Ishikawa (cell line): ENCODE data around the gene PHF2.

Experiments used
- CEBPB ChIP-seq: IDR thresholded peaks from 2 replicates; pipeline ENCODE4 v1.6.1; 2012
- CREB1 ChIP-seq: IDR thresholded peaks from 2 replicates; pipeline ENCODE4 v1.6.1; 2012; ENCODE audit warnings: low read depth
- EGR1 ChIP-seq: IDR thresholded peaks from 2 replicates; pipeline ENCODE4 v1.6.1; 2012
- EP300 ChIP-seq: IDR thresholded peaks from 2 replicates; pipeline ENCODE4 v1.6.1; 2012; ENCODE audit warnings: borderline replicate concordance
- FOXM1 ChIP-seq: IDR thresholded peaks from 2 replicates; pipeline ENCODE4 v1.6.1; 2012; ENCODE audit warnings: low read depth, borderline replicate concordance
- MAX ChIP-seq: IDR thresholded peaks from 2 replicates; pipeline ENCODE4 v1.6.1; 2012
- NFIC ChIP-seq: IDR thresholded peaks from 2 replicates; pipeline ENCODE4 v1.6.1; 2012
- RAD21 ChIP-seq: IDR thresholded peaks from 2 replicates; pipeline ENCODE4 v1.6.1; 2012; ENCODE audit warnings: low read depth
- REST ChIP-seq: IDR thresholded peaks from 2 replicates; pipeline ENCODE4 v1.6.1; 2012; ENCODE audit warnings: low read depth, mild to moderate bottlenecking
- TAF1 ChIP-seq: IDR thresholded peaks from 2 replicates; pipeline ENCODE4 v1.6.1; 2012; ENCODE audit warnings: low read depth, mild to moderate bottlenecking
- TCF12 ChIP-seq: IDR thresholded peaks from 2 replicates; pipeline ENCODE4 v1.6.1; 2012; ENCODE audit warnings: low read depth
- TEAD4 ChIP-seq: IDR thresholded peaks from 2 replicates; pipeline ENCODE4 v1.6.1; 2012
- USF1 ChIP-seq: IDR thresholded peaks from 2 replicates; pipeline ENCODE4 v1.6.1; 2012
- YY1 ChIP-seq: IDR thresholded peaks from 2 replicates; pipeline ENCODE4 v1.6.1; 2012; ENCODE audit warnings: low read depth
- ZBTB7A ChIP-seq: IDR thresholded peaks from 2 replicates; pipeline ENCODE4 v1.6.1; 2012; ENCODE audit warnings: low read depth

PHF2 gene

GRCh38 chr9:93612796-93613154 lies 36.4 kb downstream of the PHF2 start:
- TF ChIP-seq TEAD4 (no peak), TCF12 (no peak), YY1 (no peak), CREB1 (no peak), CEBPB (no peak), EP300 (no peak), NFIC (no peak), RAD21 (no peak), FOXM1 (no peak), ZBTB7A (no peak), USF1 (no peak), EGR1 (no peak), REST (no peak), MAX (no peak), TAF1 (no peak)

- no peak for TF ChIP-seq TCF12
- TF ChIP-seq EGR1, result no peak
- no peak for TF ChIP-seq RAD21
- no peak for TF ChIP-seq CREB1
Measured at GRCh38 chr9:93613174-93613573, 36.8 kb downstream of the PHF2 start.

GRCh38 chr9:93613791-93614190 lies 37.4 kb downstream of the PHF2 start:
- no peak for TF ChIP-seq ZBTB7A
- TF ChIP-seq EP300, result no peak
- TF ChIP-seq EGR1, result no peak
- TF ChIP-seq TEAD4, result no peak
- TF ChIP-seq YY1, result no peak
- no peak for TF ChIP-seq RAD21

- TF ChIP-seq EGR1, result no peak
- TF ChIP-seq USF1, result no peak
- TF ChIP-seq TAF1, result no peak
- TF ChIP-seq ZBTB7A, result no peak
Measured at GRCh38 chr9:93614830-93615468, 38.6 kb downstream of the PHF2 start.

GRCh38 chr9:93616044-93616443 lies 39.7 kb downstream of the PHF2 start:
- TF ChIP-seq EGR1 (no peak), MAX (no peak), CREB1 (no peak), TAF1 (no peak), NFIC (no peak), TEAD4 (no peak), RAD21 (no peak), FOXM1 (no peak), CEBPB (no peak), YY1 (no peak), EP300 (no peak), USF1 (no peak), TCF12 (no peak), ZBTB7A (no peak), REST (no peak)

- no peak for TF ChIP-seq TCF12
- TF ChIP-seq EP300, result no peak
- no peak for TF ChIP-seq TAF1
- TF ChIP-seq FOXM1, result no peak
Measured at GRCh38 chr9:93617273-93617672, 40.9 kb downstream of the PHF2 start.
